Measurements from ENCODE around the gene RTKN.
"Not testable (repeated sequence)": the region's sequence is repeated elsewhere in the genome, so short reads cannot be mapped to it uniquely, and the experiment has no call there.

Gene RTKN

GRCh38 chr2:74441690-74442482 is at the start of gene RTKN:
RTKN (minus strand) TSS chr2:74441937; CDS start chr2:74441816, 121 bp downstream.
- in situ Hi-C loops (cut with MboI; ENCODE audit: low sequenced_read_pairs) = no loop called here

GRCh38 chr2:74489906-74490305 is 48.2 kb upstream of the RTKN start:
- in situ Hi-C loops (cut with MboI; ENCODE audit: low sequenced_read_pairs) = loop anchor here (25.0 kb wide), 1 partner anchor 97 kb away; no protein-coding TSS in a partner anchor

GRCh38 chr2:74488643-74489481 is 47.1 kb upstream of the RTKN start:
- in situ Hi-C loops (cut with MboI; ENCODE audit: low sequenced_read_pairs) = loop anchor here (25.0 kb wide), 1 partner anchor 98 kb away; no protein-coding TSS in a partner anchor

- in situ Hi-C loops (cut with MboI; ENCODE audit: low sequenced_read_pairs) = loop anchor here (25.0 kb wide), 1 partner anchor 101 kb away; no protein-coding TSS in a partner anchor
These were observed 44.4 kb upstream of the RTKN start for GRCh38 chr2:74486141-74486540.

- in situ Hi-C loops (cut with MboI; ENCODE audit: low sequenced_read_pairs) = loop anchor here (25.0 kb wide), 1 partner anchor 104 kb away; no protein-coding TSS in a partner anchor
These were observed 42.0 kb upstream of the RTKN start for GRCh38 chr2:74483675-74484164.

- in situ Hi-C loops (cut with MboI; ENCODE audit: low sequenced_read_pairs) = loop anchor here (25.0 kb wide), 1 partner anchor 104 kb away; no protein-coding TSS in a partner anchor
These were observed 41.3 kb upstream of the RTKN start, which contains the start of the genes CCDC142 and TTC31 for GRCh38 chr2:74482801-74483674. CCDC142 (minus strand) TSS chr2:74482998; CDS start chr2:74482837, 161 bp downstream. TTC31 (plus strand) TSS chr2:74483081; CDS start chr2:74483096, 15 bp downstream.

GRCh38 chr2:74481961-74482800 is 40.4 kb upstream of the RTKN start:
- in situ Hi-C loops (cut with MboI; ENCODE audit: low sequenced_read_pairs) = loop anchor here (25.0 kb wide), 1 partner anchor 105 kb away; no protein-coding TSS in a partner anchor

- in situ Hi-C loops (cut with MboI; ENCODE audit: low sequenced_read_pairs) = loop anchor here (25.0 kb wide), 1 partner anchor 106 kb away; no protein-coding TSS in a partner anchor
These were observed 39.7 kb upstream of the RTKN start for GRCh38 chr2:74481431-74481830.

- in situ Hi-C loops (cut with MboI; ENCODE audit: low sequenced_read_pairs) = loop anchor here (25.0 kb wide), 1 partner anchor 112 kb away; no protein-coding TSS in a partner anchor
These were observed 33.2 kb upstream of the RTKN start for GRCh38 chr2:74474899-74475298.

GRCh38 chr2:74474481-74474880 is 32.7 kb upstream of the RTKN start:
- in situ Hi-C loops (cut with MboI; ENCODE audit: low sequenced_read_pairs) = no loop called here

GRCh38 chr2:74472945-74473258 is 31.2 kb upstream of the RTKN start:
- in situ Hi-C loops (cut with MboI; ENCODE audit: low sequenced_read_pairs) = no loop called here

GRCh38 chr2:74472086-74472944 is 30.6 kb upstream of the RTKN start, which contains the start of gene MRPL53:
MRPL53 (minus strand) TSS chr2:74472680; CDS start chr2:74472660, 20 bp downstream.
- in situ Hi-C loops (cut with MboI; ENCODE audit: low sequenced_read_pairs) = no loop called here

- in situ Hi-C loops (cut with MboI; ENCODE audit: low sequenced_read_pairs) = no loop called here
These were observed 29.8 kb upstream of the RTKN start for GRCh38 chr2:74471332-74472065.

GRCh38 chr2:74470742-74471141 is 29.0 kb upstream of the RTKN start:
- in situ Hi-C loops (cut with MboI; ENCODE audit: low sequenced_read_pairs) = not testable (repeated sequence)

- in situ Hi-C loops (cut with MboI; ENCODE audit: low sequenced_read_pairs) = no loop called here
These were observed 22.7 kb upstream of the RTKN start for GRCh38 chr2:74464406-74464805.

GRCh38 chr2:74462786-74463105 is 21.0 kb upstream of the RTKN start:
- in situ Hi-C loops (cut with MboI; ENCODE audit: low sequenced_read_pairs) = no loop called here

GRCh38 chr2:74462054-74462785 is 20.5 kb upstream of the RTKN start:
- in situ Hi-C loops (cut with MboI; ENCODE audit: low sequenced_read_pairs) = no loop called here

Data from HL-60/S4 treated with phorbol 12-myristate 13-acetate at 8.2 ng/mL for 4 days and 3 days (cell line).